GM19193 (cell line): ENCODE measurements around the gene GSAP.

Source experiments
- POLR2A ChIP-seq: IDR thresholded peaks from 4 replicates; pipeline ENCODE4 v1.6.1; 2011; ENCODE audit not compliant: insufficient read depth, insufficient read length; ENCODE audit errors: extremely low read depth

Gene GSAP

GRCh38 chr7:77415823-77416620 lies at the start of gene GSAP:
TSS of gene GSAP (minus strand) at chr7:77416349. CDS start at chr7:77416321, 28 bp downstream.
- peak; percentile 76 for TF ChIP-seq POLR2A

- no peak for TF ChIP-seq POLR2A
Measured at GRCh38 chr7:77465256-77465655, 49.1 kb upstream of the GSAP start.

DNA sequence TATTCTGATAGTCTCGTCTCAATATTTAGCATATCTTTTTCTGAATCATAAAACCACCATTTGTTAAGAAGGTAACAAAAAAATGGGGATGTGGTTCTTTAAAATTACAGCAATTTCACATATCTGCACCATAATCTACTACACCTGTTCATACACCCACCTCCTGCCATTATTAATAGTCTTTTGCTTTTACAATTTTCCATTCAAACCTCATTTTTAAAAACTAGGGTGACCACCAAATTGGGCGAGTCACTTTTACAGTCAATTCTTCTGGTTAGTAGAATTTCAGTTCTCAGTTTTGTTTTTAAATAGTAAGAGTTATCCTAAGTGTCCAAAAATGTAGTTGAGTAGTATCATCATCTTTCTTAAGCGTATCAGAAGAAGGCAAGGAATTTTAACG lies 48.4 kb upstream of the GSAP start:
- TF ChIP-seq POLR2A, result no peak

DNA sequence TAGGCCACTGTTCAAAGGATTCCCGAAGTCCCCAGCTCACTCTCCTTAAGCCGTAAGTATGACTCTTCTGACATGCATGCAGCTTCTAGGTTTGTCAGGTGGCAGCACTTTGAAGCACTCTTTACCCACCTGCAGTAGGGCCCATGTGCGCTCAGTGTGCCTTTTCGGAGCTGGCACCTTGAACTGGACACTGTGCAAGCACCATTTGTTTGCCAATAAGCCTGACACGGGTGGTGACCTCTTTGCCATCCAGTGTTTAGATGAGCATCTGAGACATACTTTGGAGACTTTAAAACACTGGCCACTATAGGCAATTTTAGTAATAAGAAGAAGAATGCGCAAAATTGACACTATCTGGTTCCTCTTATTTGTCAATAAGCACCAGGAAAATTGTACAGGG lies 45.7 kb upstream of the GSAP start:
- no peak for TF ChIP-seq POLR2A

DNA sequence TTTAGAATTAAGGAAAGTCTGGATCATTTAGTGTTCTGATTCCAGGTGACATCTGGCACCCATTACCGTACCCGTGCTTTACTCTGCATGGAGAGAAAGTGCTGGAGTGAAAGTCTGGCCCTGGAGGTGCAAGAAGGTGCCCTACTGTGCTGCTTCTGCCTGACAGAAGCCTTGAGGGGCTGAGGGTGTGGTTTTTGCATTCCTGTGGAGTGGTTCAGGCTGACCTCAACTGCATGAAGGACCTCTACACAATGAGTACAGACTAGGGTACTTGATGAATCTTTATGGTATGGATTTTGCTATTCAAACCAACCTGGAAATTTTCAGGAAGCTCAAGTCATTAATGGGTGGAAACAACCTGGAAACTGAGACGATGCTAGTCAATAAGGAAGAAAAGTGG lies 45.1 kb upstream of the GSAP start:
- no peak for TF ChIP-seq POLR2A

- no peak for TF ChIP-seq POLR2A
Measured at GRCh38 chr7:77460057-77460486, 43.9 kb upstream of the GSAP start.

DNA sequence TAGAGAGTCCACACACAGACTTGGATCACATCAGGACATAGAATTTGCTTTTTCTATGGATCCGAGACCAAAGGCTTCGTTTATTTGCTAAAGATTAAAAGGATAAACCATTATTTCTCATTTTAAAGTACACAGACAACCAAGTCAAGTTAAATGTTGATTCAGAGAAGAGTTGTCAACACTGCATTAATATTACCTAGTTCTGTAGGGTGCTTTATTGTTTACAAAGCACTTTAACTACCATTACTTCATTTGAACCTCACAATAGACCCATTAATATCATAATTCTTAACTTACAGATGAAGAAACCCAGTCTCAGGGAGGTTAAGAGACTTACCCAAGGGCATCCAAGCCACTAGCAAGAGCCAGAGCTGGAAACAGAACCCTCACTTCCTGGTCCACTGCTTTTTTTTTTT lies 43.2 kb upstream of the GSAP start:
- TF ChIP-seq POLR2A, result no peak

DNA sequence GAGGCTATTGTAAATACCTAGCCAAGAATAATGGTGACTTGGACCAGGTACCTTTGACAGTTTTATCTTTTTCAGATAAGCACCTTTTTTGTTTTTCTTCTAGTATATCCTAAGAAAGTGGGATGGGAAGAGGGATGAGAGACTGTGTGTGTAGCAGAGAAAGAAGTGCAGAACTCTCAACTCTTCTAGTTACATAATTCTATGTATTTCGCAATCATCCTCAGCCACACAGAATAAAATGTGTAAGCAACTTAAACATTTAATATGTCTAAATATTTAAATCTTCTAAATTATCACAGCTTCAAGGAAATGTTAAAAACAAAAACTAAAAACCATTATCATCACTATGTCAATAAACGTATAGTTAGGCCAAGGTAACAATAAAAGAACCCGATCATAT lies 42.6 kb upstream of the GSAP start:
- TF ChIP-seq POLR2A, result no peak

- no peak for TF ChIP-seq POLR2A
Measured at GRCh38 chr7:77457779-77458178, 41.6 kb upstream of the GSAP start.

GRCh38 chr7:77456696-77457095 lies 40.5 kb upstream of the GSAP start:
- TF ChIP-seq POLR2A, result no peak

GRCh38 chr7:77455321-77455720 lies 39.2 kb upstream of the GSAP start:
- TF ChIP-seq POLR2A, result no peak

- no peak for TF ChIP-seq POLR2A
Measured at GRCh38 chr7:77454802-77455201, 38.7 kb upstream of the GSAP start.

DNA sequence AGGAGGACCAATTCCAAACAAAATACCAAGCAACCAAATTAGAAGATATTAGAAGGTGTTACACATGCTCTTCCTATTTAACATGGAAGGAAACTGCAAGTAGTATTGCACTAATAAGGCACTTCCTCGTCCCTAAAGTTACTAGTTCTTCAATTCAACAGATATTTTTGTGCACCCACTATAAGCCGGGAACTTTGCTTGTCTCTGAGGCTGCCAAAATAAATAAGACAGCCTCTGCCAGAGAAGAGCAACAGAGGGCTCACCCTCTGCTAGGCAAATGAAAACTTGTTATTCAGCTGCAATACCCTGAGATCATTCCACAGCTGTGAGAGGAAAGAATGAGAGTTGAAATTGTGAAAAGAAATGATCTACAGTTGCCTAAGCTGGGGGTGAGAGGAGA lies 37.4 kb upstream of the GSAP start:
- TF ChIP-seq POLR2A, result no peak

- no peak for TF ChIP-seq POLR2A
Measured at GRCh38 chr7:77450613-77451012, 34.5 kb upstream of the GSAP start.

DNA sequence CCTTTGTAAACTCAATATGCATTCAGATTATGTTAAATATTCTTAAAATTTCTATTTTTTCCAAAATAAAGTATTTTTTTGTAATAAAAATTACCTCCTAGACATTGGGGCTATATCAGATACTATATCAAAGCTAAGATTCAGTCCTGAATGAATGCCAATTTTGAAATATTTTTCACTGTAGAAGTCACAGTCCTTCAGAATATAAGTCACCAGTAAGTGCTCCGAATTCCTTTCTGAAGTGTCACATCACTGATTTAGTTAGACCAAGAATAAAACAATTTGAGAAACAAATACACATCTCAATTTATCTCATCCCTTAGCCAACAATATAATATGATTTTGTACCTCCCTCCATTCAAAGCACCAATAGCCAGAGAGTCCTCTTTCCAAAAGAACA lies 33.9 kb upstream of the GSAP start:
- no peak for TF ChIP-seq POLR2A

GRCh38 chr7:77447616-77448015 lies 31.5 kb upstream of the GSAP start:
- no peak for TF ChIP-seq POLR2A

GRCh38 chr7:77444123-77444522 lies 28.0 kb upstream of the GSAP start:
- no peak for TF ChIP-seq POLR2A
